SU-DHL-6 (cell line): ENCODE data around the gene FGF7.
"Not testable (repeated sequence)": the region's sequence is repeated elsewhere in the genome, so short reads cannot be mapped to it uniquely, and the experiment has no call there.

ENCODE experiments used
- CTCF ChIP-seq: fragments of 200-600 bp; sonication (generic); IDR thresholded peaks from one replicate; pipeline ENCODE4 v1.5.1; 2017; ENCODE audit warnings: antibody characterized with exemption, mild to moderate bottlenecking, low read length, moderate library complexity; ENCODE audit not compliant: insufficient read depth, poor library complexity, severe bottlenecking
- EZH2phosphoT487 ChIP-seq: fragments of 200-600 bp; sonication (generic), shearing (Covaris generic); conservative IDR thresholded peaks from 2 replicates; pipeline ENCODE4 v1.6.1; 2018; ENCODE audit warnings: mild to moderate bottlenecking, antibody characterized with exemption, low read length, moderate library complexity, mixed read lengths

- peak; percentile 42 for TF ChIP-seq CTCF
- not testable (repeated sequence) for TF ChIP-seq EZH2phosphoT487
Observed at GRCh38 chr15:49471248-49471647, 48.2 kb downstream of the FGF7 start.
